ENCODE data around the gene HS2ST1. TPM values are rescaled to one million over a fixed set of nuclear protein-coding genes. Genes with fewer than 3 reads are reported as not detected.

Gene HS2ST1
- total and polyA plus RNA-seq, 4 donors: 5.4 to 11.8 (median 8.2) TPM

DNA sequence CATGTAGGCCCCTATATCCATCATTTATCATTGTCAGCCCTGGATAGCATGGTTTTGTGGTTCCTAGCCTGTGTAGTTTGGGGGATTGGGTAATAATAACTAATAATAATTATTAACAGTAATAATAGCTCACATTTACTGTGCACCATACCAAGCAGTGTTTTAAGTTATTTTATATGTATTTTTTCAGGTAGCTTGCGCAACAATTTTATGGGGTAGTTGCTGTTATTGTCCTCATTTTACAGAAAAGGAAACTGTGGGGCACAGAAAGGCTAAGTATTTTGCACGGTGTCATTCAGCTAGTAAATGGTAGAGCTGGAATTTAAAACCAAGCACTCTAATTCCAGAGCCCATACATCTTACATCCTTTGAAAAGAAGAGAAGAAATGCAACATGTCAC, 179.8 kb downstream of the HS2ST1 start:
- 97% methylated on average over 2 of the region's 2 CpGs for WGBS
- Histone ChIP-seq H3K4me3 (ENCODE audit: low read depth in 1 of 3, low read length in 3 of 3) (no peak overlapping the region), H3K27me3 (ENCODE audit: control insufficient read depth in 4 of 4, insufficient read depth in 4 of 4, low read length in 3 of 4) (no peaks in the 10 kb centered on the region), H3K36me3 (ENCODE audit: control insufficient read depth in 4 of 4, insufficient read depth in 3 of 4, low read depth in 1 of 4, low read length in 3 of 4) (no peaks in the 10 kb centered on the region), H3K9ac (ENCODE audit: low read depth in 1 of 2, low read length in 2 of 2) (no peak overlapping the region), H3K27ac (ENCODE audit: low read depth in 1 of 2, low read length in 2 of 2) (no peak overlapping the region), H3K9me3 (ENCODE audit: control insufficient read depth in 4 of 4, low read length in 3 of 4) (no peaks in the 10 kb centered on the region), H3K4me1 (ENCODE audit: control insufficient read depth in 4 of 4, insufficient read depth in 4 of 4, low read length in 3 of 4) (no peaks in the 10 kb centered on the region)
- DNase-seq (ENCODE audit: low spot score): no peak
- TF ChIP-seq, protein P1, sequence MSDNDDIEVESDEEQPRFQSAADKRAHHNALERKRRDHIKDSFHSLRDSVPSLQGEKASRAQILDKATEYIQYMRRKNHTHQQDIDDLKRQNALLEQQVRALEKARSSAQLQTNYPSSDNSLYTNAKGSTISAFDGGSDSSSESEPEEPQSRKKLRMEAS (IDR thresholded peaks at IDR 0.05): no peak
- TF ChIP-seq HNF4A (conservative IDR thresholded peaks at IDR 0.05) (no peak), RAD21 (IDR thresholded peaks at IDR 0.05) (no peak), YY1 (IDR thresholded peaks at IDR 0.05) (no peak), FOXA2 (IDR thresholded peaks at IDR 0.05) (no peak), HNF4G (IDR thresholded peaks at IDR 0.05) (no peak), SP1 (IDR thresholded peaks at IDR 0.05) (no peak)
- TF ChIP-seq, protein P2, sequence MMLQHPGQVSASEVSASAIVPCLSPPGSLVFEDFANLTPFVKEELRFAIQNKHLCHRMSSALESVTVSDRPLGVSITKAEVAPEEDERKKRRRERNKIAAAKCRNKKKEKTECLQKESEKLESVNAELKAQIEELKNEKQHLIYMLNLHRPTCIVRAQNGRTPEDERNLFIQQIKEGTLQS (IDR thresholded peaks at IDR 0.05): no peak
- TF ChIP-seq, protein P3, sequence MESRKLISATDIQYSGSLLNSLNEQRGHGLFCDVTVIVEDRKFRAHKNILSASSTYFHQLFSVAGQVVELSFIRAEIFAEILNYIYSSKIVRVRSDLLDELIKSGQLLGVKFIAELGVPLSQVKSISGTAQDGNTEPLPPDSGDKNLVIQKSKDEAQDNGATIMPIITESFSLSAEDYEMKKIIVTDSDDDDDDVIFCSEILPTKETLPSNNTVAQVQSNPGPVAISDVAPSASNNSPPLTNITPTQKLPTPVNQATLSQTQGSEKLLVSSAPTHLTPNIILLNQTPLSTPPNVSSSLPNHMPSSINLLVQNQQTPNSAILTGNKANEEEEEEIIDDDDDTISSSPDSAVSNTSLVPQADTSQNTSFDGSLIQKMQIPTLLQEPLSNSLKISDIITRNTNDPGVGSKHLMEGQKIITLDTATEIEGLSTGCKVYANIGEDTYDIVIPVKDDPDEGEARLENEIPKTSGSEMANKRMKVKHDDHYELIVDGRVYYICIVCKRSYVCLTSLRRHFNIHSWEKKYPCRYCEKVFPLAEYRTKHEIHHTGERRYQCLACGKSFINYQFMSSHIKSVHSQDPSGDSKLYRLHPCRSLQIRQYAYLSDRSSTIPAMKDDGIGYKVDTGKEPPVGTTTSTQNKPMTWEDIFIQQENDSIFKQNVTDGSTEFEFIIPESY (IDR thresholded peaks at IDR 0.05): no peak
- TF ChIP-seq, protein P4, sequence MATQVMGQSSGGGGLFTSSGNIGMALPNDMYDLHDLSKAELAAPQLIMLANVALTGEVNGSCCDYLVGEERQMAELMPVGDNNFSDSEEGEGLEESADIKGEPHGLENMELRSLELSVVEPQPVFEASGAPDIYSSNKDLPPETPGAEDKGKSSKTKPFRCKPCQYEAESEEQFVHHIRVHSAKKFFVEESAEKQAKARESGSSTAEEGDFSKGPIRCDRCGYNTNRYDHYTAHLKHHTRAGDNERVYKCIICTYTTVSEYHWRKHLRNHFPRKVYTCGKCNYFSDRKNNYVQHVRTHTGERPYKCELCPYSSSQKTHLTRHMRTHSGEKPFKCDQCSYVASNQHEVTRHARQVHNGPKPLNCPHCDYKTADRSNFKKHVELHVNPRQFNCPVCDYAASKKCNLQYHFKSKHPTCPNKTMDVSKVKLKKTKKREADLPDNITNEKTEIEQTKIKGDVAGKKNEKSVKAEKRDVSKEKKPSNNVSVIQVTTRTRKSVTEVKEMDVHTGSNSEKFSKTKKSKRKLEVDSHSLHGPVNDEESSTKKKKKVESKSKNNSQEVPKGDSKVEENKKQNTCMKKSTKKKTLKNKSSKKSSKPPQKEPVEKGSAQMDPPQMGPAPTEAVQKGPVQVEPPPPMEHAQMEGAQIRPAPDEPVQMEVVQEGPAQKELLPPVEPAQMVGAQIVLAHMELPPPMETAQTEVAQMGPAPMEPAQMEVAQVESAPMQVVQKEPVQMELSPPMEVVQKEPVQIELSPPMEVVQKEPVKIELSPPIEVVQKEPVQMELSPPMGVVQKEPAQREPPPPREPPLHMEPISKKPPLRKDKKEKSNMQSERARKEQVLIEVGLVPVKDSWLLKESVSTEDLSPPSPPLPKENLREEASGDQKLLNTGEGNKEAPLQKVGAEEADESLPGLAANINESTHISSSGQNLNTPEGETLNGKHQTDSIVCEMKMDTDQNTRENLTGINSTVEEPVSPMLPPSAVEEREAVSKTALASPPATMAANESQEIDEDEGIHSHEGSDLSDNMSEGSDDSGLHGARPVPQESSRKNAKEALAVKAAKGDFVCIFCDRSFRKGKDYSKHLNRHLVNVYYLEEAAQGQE (IDR thresholded peaks at IDR 0.05): no peak

DNA sequence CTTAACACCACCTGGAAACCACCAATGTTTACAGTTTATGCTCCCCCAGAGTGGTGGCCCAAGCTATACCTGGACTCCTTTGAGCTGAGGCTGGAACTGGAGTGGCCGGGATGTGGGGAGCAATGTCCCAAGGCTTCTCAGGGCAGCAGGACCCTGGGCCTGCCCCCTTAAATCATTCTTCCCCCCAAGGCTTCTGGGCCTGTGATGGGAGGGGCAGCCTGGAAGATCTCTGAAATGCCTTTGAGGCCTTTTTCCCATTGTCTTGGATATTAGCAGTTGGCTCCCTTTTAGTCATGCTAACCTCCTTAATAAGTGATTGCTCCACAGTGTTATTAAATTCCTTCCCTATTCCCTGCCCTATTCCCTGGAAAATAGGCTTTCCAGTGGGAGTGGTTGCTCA, 185.8 kb downstream of the HS2ST1 start:
- WGBS: 93% methylated on average over 1 of the region's 1 CpG
- no peaks in the 10 kb centered on the region for H3K4me1 ChIP-seq (ENCODE audit: control insufficient read depth in 4 of 4, insufficient read depth in 4 of 4, low read length in 3 of 4)
- TF ChIP-seq, protein P2 (IDR thresholded peaks at IDR 0.05): no peak
- TF ChIP-seq NR2F2 (IDR thresholded peaks at IDR 0.05): no peak
- no peak for TF ChIP-seq GABPA (IDR thresholded peaks at IDR 0.05 in 1 of 2, conservative IDR thresholded peaks at IDR 0.05 in 1 of 2)
- TF ChIP-seq YY1 (IDR thresholded peaks at IDR 0.05): no peak
- TF ChIP-seq RAD21 (IDR thresholded peaks at IDR 0.05): no peak
- no peak for TF ChIP-seq SP1 (IDR thresholded peaks at IDR 0.05)
- TF ChIP-seq HNF4G (IDR thresholded peaks at IDR 0.05): no peak
- TF ChIP-seq JUND (IDR thresholded peaks at IDR 0.05): no peak
- no peak for TF ChIP-seq FOXA2 (IDR thresholded peaks at IDR 0.05)
- no peak for TF ChIP-seq HNF4A (conservative IDR thresholded peaks at IDR 0.05)
- TF ChIP-seq RXRA (IDR thresholded peaks at IDR 0.05): no peak
- TF ChIP-seq FOXA1 (IDR thresholded peaks at IDR 0.05): no peak
- TF ChIP-seq, protein P4 (IDR thresholded peaks at IDR 0.05): no peak
- no peak for TF ChIP-seq TAF1 (conservative IDR thresholded peaks at IDR 0.05)
- TF ChIP-seq, protein P3 (IDR thresholded peaks at IDR 0.05): no peak
- no peaks in the 10 kb centered on the region for H3K27me3 ChIP-seq (ENCODE audit: control insufficient read depth in 4 of 4, insufficient read depth in 4 of 4, low read length in 3 of 4)
- no peak overlapping the region for H3K27ac ChIP-seq (ENCODE audit: low read depth in 1 of 2, low read length in 2 of 2)
- H3K4me3 ChIP-seq (ENCODE audit: low read depth in 1 of 3, low read length in 3 of 3): no peak overlapping the region
- DNase-seq (ENCODE audit: low spot score): no peak
- H3K36me3 ChIP-seq (ENCODE audit: control insufficient read depth in 4 of 4, insufficient read depth in 3 of 4, low read depth in 1 of 4, low read length in 3 of 4): peaks cover 0 to 4% (median 1%) of the 10 kb centered on the region in 4 donors
- no peak overlapping the region for H3K9ac ChIP-seq (ENCODE audit: low read depth in 1 of 2, low read length in 2 of 2)
- peaks cover 0 to 4% (median 0%) of the 10 kb centered on the region in 4 donors for H3K9me3 ChIP-seq (ENCODE audit: control insufficient read depth in 4 of 4, low read length in 3 of 4)

All from liver (tissue), 9 donors.